GM18508 (cell line): ENCODE measurements around the gene SEZ6L.

Experiments
- ATAC-seq: cut with Tn5 transposase; IDR thresholded peaks from one replicate; pipeline ENCODE4 v1.9.1; 2021; ENCODE audit warnings: moderate number of reproducible peaks; ENCODE audit not compliant: insufficient read depth, unreplicated experiment

SEZ6L gene

DNA sequence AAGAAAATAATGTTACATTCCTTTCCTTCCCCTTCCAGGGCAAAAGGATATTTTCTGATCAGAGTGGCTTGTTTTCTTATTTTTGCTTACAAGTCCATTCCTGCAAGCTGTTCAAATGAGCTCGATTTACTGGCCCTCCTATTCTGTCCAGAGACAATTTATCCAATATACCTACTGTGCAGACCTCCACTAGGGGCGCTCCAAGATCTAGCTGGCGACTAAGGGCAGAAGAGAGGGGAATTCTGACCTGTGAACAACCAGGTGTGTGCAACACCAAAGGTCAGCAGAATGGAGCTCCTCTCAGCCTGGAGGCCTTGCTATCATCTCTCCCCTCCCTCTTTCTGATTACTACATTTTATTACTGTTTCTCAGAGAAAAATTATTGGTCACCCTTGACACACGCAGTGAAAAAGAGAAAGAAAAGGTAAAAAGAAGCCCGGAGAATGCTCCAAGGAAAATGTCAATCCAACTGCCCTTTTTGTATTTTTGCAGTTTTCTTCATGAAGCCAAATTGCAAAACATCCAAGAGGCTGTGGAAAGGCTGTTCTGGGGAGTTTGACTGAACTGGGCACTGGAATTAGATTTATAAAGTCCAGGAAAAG is 3.2 kb downstream of the SEZ6L start:
- ATAC-seq = no peak

DNA sequence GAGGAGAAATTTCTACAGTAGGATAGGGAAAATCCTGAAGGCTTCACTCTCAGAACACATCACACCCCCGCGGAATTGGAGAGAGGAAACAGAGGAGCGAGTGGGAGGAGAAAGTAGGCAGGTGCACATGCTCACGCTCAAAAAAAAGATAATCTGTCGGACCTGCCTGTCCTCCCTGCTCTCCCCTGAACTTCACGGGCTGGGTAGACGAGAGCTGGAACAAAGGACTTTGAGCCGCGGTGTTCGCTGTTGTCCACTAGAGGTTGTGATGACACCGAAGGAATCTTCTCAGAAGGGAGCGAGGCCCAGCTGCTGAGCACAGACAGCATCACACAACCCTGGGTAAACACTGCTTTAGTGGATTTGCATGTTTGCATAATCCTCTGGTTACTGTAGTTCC is 5.0 kb downstream of the SEZ6L start:
- ATAC-seq = no peak

DNA sequence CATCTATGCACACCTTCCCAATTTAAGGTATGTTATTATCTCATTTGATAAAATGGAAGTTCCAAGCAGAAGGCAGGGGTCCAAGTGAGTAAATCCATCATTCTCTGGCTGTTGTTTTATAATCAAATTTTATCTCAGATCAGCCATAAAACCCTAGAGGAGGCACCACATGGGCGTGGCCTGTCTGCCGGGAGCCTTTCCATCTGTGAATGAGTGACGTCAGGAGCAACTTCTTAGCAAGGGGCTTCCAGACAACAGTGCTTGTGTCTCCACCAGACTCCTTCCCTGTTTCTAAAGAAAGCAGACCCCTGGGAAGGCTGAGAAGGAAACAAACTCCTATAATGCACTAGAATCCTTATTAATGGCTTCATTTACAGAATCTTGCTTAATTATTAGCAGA is 13.5 kb downstream of the SEZ6L start:
- no peak for ATAC-seq

DNA sequence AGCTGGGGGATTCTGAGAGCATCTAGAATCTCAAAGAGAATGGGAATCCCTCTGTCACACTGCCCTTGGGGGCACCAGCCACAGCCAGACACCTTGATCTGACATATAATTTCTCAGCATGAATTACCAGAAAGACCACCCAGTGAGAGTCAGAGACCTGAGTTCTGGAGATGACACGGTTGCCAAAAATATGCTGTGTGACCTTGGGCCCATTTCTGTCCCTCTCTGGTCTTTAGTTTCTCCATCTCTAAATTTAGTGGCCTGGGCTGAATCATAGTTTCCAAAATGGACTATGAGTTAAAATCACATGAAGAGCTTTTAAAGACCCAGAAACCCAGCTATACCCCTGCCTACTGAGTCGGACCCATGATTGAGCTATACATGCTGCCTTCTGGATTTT is 15.9 kb downstream of the SEZ6L start:
- no peak for ATAC-seq

DNA sequence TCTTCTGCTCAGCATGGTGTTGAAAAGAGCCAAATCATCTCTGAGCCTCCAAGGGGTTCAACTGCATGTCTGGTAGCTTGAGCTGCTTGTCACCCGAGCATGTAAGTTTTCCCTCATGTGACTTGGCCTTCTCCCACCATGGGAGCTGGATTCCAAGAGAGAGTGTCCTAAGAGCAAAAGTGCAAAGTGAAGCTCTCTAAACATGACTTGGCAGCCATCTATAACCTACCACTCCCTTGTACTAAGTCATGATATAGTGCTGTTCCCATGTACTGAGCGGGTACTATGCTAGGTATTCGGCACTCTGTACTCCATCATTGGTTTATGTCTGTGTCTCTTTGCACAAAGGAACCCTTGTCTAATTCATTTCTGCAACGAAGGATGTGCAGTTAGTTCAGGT is 19.1 kb downstream of the SEZ6L start:
- no peak for ATAC-seq

DNA sequence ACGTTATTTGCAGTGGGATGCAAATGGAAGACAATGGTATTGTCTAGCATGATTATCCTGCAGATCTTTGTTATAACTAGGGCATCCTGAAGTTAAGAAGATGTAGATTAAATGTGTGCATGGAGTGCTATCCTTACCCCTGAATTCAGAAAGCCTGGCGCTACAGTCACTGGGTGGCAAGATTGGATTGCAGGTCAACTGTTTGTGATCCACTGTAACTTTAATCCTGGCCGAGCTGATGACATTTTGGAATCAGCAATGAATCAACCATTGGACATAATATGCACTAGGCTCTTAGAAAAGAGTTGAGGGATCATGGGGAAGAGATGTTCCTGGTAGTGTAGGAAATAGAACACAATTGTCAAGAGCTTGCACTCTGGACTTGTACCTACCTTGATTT is 25.1 kb downstream of the SEZ6L start:
- no peak for ATAC-seq

DNA sequence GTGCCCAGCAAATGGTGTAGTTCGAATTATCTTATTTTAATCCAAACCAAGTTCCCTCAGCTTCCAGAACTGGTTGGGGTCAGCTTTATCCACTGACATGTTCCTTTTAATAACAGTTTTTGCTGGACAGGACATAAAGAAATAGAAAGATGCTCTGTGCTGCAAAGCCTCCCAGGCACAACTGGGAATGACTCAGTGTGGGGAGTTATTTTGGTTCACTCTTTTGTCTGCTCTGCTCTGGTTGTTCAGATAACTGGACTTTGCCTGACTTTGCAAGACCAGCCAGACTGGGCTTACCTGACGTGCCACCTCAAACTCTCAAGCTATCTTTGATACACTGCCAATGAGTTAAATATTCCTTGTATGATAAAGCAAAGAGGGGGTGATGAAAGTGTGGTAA is 25.6 kb downstream of the SEZ6L start:
- ATAC-seq = no peak

DNA sequence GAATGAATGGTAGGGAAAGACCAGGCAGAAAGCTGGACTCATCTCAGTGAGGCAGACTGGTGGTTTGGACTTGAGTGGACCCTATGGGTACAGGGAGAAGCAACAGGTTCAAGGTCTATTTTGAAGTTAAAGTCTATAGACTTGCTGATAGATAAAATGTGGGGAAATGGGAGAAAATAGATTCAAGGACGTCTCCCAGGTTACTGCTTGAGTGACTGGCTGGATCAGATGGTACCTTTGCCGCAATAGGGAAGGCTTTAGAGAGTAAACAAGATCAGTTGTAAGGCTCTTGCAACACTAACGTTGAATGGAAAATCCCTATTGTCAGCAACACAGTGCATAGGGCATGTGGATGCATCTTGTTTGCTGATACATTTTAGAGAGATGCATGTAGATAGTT is 27.4 kb downstream of the SEZ6L start:
- no peak for ATAC-seq

DNA sequence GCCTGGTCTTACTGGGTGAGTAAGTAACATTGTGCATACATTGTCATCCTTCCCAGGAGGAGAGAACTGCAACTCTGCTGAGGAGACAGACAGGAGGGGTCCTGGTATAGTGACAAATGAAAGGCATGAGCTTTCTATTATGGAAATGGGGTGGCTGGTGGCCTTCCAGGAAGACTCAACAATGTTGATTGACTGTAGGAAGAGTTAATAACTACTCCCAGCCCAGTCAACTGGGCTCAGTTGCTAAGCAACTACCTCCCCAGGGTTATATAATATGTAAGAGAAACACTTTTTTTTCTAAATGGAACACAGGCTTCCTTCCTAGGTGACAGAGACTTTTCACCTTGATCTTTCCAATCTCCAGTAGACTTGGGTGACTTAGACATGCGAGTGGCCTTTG is 28.2 kb downstream of the SEZ6L start:
- no peak for ATAC-seq

DNA sequence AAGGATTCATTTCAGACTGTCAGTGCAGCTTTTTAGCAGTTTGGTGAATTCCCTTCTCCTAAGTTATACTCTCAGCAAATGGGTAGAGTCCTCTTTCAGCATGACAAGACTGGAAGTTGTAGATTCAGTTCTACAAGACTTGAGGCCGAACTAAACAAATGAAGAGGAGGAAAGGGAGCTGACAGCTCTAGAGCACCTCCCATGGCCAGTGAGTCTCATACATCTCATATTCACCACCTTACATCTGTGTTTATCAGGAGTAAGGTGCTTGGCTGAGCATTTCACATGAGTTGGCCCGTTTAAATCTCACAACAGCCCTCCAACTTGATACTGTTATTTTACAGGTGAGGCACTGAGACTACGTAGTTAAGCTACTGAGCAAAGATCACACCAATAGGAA is 30.4 kb downstream of the SEZ6L start:
- no peak for ATAC-seq

DNA sequence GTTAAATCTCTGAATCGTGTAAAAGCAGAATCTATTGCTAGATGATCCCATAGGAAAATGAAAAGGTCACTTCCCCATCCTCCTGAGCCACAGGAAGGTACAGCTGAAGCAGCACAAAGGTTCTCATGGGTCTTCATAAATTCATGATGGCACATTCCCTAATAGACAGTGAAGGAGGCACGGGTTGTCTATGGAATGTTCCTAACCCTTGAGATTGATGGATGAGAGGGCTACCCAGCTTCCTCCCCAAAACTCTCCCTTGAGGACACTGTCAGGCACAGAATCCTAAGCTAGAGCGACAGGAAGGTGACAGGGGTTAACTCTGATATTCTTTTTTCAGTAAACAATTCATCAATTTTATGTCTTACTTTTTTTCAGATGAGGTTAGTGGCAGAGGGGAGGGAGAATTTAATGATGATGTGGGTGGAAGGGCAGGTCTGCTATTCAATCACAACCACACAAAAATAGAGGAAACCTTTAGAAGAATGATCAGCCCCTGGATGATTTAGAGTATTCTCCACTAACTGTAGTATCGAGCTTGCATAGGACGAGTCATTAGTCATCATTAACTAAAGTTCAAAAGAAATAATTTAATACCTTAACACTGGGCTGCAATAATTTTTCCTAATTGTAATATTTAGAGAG is 33.1 kb downstream of the SEZ6L start:
- ATAC-seq = no peak

DNA sequence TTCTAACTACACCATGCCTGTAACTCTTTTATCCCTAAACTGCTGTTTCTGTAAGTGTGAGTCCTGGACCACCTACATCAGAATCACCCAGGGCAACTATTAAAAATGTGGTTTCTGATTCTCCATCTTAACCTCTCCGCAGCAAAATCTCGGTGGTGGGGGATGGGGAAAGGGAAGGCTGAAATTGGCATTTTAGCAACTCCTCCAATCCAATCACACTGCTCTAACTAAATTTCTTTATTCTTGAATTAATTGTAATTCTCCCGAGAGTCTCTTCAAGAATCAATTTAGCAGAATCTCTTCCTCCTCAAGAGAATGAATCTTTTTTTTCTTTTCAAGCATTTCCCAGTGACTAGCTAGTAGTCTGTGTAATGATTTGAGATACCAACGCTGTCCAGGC is 36.2 kb downstream of the SEZ6L start:
- ATAC-seq = no peak

DNA sequence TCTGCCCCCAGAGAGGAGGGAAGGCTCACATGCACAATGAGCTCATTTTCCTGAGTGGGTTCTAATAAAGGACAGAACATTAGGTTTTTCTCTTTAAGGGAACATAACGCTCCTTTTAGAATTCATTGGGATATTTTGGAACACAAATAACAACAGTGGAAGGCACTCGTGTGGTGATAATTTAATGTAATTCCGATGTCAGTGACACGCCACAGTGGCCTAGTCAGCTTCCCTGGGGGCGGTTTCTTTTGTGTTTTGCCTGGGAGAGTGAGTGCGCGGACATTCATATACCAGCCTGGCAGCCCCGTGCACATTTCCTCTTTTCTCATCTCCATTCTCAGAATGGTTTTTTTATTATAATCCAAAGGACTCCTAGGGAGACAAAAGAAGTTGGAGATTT is 41.1 kb downstream of the SEZ6L start:
- ATAC-seq = no peak

DNA sequence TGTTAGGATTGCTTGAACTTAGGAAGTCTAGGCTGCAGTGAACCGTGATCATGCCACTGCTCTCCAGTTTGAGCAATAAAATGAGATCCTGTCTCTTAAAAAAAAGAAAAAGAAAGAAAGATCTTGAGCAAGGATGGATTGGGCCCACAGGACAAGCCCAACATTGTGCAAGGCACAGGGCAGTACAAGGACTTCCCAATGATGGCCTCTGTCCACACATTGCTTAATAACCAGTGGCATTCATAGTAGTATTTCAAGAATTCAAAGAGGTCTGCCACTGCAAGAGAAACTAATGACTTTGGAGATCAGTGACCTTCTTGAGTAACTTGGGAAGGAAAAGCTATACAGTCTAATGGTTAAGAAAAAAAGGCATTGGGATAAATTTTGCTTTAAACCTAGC is 44.6 kb downstream of the SEZ6L start:
- no peak for ATAC-seq

DNA sequence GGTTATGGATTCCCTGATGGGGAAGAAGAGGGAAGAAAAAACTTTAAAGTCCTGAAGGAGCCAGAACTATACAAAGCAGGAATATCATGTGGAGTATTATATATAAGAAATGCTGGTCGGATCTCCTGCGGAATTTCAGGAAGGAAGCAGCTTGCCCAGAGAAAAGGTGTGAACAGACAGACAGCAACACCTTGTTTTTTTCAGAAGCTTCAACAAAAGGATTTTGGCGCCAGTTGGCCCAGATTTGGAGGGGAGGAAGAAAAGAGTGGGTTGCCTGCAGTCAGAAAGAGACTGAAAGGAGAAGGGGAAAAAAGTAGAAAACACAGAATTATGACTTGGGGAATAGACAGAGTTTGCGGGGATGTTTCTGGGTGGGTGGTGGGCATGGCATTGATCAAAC is 45.2 kb downstream of the SEZ6L start:
- ATAC-seq = no peak

DNA sequence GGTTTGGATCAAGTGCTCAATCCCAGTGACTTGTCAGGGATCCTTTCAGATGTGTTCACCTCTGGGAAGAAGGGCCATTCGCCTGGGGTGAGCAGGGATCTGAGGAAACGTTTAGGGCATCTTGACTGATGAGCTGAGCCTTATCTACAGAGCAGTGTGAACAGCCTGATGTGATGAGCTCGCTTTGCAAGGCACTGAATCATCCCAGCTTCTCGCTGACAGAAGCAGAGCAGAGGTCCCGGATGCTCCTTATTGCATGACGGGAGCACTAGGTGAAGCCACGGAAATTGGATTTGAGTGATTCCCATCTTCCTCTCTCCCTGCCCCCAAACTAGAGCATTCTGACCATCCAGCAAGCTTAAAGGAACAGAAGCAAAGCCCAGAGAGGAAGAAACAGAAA is 46.5 kb downstream of the SEZ6L start:
- ATAC-seq = no peak

DNA sequence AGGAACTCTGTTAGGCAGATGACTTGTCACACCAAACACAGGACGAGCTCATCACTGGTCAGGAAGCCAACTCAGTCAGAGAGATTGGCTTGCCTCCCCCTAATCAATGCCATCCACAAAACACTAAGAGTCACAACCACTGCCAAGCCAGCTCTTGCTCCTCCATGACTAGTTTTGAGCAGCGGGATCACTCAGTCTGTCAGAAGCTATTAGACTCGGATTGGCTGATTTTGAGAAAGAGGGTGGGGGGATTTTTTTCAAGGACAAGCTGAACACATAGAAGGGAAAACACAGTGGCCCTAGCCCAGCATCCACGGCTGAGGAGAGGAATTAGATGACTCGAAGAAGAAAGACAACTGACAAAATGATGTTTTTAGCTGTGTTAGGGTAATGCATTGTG is 55.9 kb downstream of the SEZ6L start:
- ATAC-seq = no peak

DNA sequence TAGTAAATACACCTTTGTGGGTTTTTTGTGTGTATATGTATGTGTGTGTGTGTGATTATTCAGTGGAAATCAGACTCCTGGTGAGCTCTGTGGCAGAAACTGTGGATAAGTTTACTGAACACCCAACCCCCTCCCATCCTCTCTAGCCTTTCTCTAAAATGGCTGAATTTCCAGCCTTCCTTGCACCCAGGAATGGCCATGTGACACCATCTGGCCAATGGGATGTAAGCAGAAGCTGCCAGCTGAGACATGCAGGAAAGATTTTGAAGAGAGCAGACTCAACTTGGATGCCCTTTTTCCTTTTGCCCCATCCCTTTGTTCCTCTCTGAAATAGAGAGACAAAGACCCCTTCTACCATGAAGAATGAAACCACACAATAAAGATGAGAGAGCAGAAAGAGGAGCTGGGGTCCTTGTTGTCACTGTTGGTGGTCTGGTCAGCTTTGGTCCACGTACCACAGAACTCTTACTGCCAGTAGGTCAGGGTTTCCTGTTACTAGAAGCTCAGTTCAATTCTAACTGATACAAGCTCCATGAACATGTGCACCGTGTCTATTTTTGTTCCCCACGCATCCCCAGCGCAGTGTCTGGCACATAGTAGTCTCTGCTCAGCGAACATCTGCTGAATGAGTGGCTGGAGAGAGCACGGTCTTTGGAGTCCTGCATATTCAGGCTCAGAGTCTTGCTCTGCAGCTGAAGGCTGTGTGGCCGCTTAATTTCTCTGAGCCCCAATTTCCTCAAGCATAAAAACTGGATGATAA is 57.5 kb downstream of the SEZ6L start:
- ATAC-seq = no peak

DNA sequence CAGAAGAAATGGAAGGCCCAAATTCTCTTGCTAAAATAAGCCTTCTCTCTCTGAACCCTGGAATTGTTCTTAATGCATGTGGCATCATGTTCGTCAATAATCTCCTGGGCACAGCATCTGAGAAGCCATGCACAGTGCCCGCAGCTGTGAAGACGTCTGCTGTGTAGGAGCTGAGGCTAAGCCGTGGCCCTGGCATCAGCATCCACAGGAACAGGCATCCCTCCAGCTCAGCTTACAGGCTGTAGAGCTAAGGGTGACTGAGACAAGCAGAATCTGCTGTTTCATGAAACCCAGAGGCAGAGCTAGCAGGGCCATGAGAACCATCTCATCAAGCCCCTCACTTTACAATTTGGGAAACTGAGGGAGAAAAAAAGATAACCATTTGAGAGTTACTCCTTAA is 60.6 kb downstream of the SEZ6L start:
- ATAC-seq = no peak

DNA sequence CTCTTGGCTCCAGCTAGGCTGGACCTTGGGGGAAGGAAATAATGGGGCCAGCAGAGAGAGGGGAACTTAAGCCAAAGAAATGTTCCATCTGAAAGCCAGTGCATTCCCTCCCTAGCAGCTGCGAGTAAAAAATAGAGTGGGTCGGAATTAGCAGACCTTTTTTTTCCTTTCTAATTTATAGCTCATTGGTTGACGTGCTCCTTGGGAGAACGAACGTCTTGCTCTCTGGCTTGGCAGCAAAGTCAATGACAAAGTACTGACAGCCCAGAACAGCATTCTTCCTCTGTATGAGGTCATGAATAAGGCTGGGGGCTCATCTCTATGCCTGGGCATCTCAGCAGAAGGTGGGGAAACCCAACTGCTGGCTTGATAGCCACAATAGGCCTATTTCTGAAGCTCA is 65.0 kb downstream of the SEZ6L start:
- no peak for ATAC-seq

DNA sequence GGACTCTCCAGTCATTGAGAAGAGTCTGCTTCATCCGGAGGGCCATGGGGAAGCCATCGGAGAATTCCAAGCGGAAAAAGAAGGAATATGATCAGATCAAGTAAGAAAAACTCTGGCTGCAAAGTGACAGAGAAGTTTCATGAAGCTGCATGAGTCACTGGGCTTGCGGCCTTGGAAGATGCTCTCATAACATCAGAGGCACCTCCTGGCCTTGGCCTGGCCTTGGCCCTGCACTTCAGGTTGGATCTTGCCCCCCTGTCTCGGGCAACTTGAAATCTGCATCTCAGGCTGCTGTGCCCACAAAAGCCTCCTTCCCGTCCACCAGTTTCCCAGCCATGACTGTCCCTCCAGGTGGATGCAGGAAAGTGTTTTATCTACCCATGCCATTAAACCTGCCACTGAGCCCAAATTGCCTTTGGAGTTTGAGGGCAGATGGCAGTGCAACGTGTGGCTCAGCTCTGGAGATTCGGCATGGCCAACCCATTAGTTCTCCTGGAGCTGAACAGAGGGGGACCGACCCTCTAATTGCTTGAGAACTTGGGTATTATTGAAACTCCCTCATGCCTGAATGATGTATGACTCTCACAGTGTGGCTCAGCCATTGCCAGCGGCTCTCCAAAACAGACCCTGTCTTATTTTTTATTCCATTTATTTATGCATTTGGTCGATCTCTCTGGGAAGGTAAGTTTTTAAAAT is 66.7 kb downstream of the SEZ6L start:
- ATAC-seq = no peak
